A673 (cell line): Measurements from ENCODE around the gene C8A. TPM values are rescaled to one million over a fixed set of nuclear protein-coding genes. Genes with fewer than 3 reads are reported as not detected.

ENCODE experiments used
- BruUV-seq: library from RNA; stranded (reverse); fragments of 400-500 nt; replicated peaks from 2 replicates; lab custom pipeline; 2021; lab: Mats Ljungman, UMichigan
- CTCF ChIA-PET: fragments of 300-600 bp; sonication (Branson Sonifier 250); formaldehyde crosslinking; loops from one replicate; lab custom pipeline; 2022; ENCODE audit warnings: antibody characterized with exemption; lab: Charles Lee
- POLR2A ChIA-PET: fragments of 300-600 bp; sonication (Branson Sonifier 250); formaldehyde crosslinking; loops from one replicate; lab custom pipeline; 2022; ENCODE audit warnings: antibody characterized with exemption; ENCODE audit not compliant: low non-redundant PET; lab: Charles Lee
- DNase-seq: peaks from one replicate; pipeline ENCODE4 v3.0.0-alpha.2; 2015; ENCODE audit warnings: low spot score
- H3K27ac ChIP-seq: fragments of 200-600 bp; sonication (generic); 2 replicates; pipeline ENCODE4 v1.5.1; 2016; ENCODE audit warnings: mixed run types, low read depth, mild to moderate bottlenecking, mixed read lengths, antibody characterized with exemption, low read length; ENCODE audit not compliant: poor library complexity, severe bottlenecking
- H3K27me3 ChIP-seq: fragments of 200-600 bp; sonication (generic); replicated peaks from 2 replicates; pipeline ENCODE4 v1.6.1; 2017; ENCODE audit warnings: mixed run types, low read depth, mild to moderate bottlenecking, mixed read lengths, antibody characterized with exemption, low read length; ENCODE audit not compliant: insufficient read depth, poor library complexity
- H3K36me3 ChIP-seq: fragments of 200-600 bp; sonication (generic); 2 replicates; pipeline ENCODE4 v1.6.1; 2016; ENCODE audit warnings: mixed run types, mild to moderate bottlenecking, mixed read lengths, antibody characterized with exemption, low read length; ENCODE audit not compliant: insufficient read depth, poor library complexity, severe bottlenecking
- H3K4me1 ChIP-seq: fragments of 200-600 bp; sonication (generic); 2 replicates; pipeline ENCODE4 v1.6.1; 2017; ENCODE audit warnings: mixed run types, mild to moderate bottlenecking, mixed read lengths, antibody characterized with exemption, low read length; ENCODE audit not compliant: insufficient read depth, poor library complexity, severe bottlenecking
- H3K4me3 ChIP-seq: fragments of 200-600 bp; sonication (generic); 2 replicates; pipeline ENCODE4 v1.5.1; 2016; ENCODE audit warnings: low read depth, mixed run types, mild to moderate bottlenecking, mixed read lengths, low read length; ENCODE audit not compliant: poor library complexity, severe bottlenecking
- H3K9me3 ChIP-seq: fragments of 200-600 bp; sonication (generic); 2 replicates; pipeline ENCODE4 v1.6.1; 2016; ENCODE audit warnings: mixed run types, low read depth, mild to moderate bottlenecking, mixed read lengths, antibody characterized with exemption, low read length; ENCODE audit not compliant: poor library complexity, severe bottlenecking
- CTCF ChIP-seq: fragments of 300-800, 200-600 bp; sonication (generic); conservative IDR thresholded peaks from 2 replicates; pipeline ENCODE4 v1.5.1; 2017; ENCODE audit warnings: low read depth, mild to moderate bottlenecking, antibody characterized with exemption, low read length, moderate library complexity, mixed read lengths
- EZH2 ChIP-seq: fragments of 200-600 bp; sonication (generic); IDR thresholded peaks from 2 replicates; pipeline ENCODE4 v1.6.1; 2017; ENCODE audit warnings: borderline replicate concordance, low read depth, mild to moderate bottlenecking, mixed read lengths, antibody characterized with exemption, low read length; ENCODE audit not compliant: poor library complexity, severe bottlenecking
- intact Hi-C: fragments of 100-400 bp; cut with micrococcal nuclease; formaldehyde crosslinking; loops from one replicate; pipeline ENCODE4 v1.10.0; 2022; ENCODE audit not compliant: unreplicated experiment
- total RNA-seq: library from RNA; stranded (reverse); gene quantifications from 2 replicates; pipeline ENCODE4 v1.2.3, GENCODE V29; 2021

Gene C8A
- total RNA-seq, 1 experiment from 2014 or later: not detected

GRCh38 chr1:56811331-56811730 lies 43.3 kb upstream of the C8A start:
- H3K27ac ChIP-seq: no peak overlapping the region
- TF ChIP-seq EZH2 (no peak), CTCF (no peak)
- CTCF ChIA-PET: no interaction called here
- no TSS peak for BruUV-seq
- no peak for DNase-seq
- intact Hi-C loops: no loop called here
- H3K4me1 ChIP-seq: no peaks in the 10 kb centered on the region
- H3K9me3 ChIP-seq: no peaks in the 10 kb centered on the region
- POLR2A ChIA-PET: no interaction called here
- H3K36me3 ChIP-seq: no peaks in the 10 kb centered on the region
- H3K27me3 ChIP-seq: peaks cover 12% of the 10 kb centered on the region
- no peak overlapping the region for H3K4me3 ChIP-seq

- ChIA-PET CTCF (no interaction called here), POLR2A (no interaction called here)
- no peak overlapping the region for H3K27ac ChIP-seq
- no peaks in the 10 kb centered on the region for H3K9me3 ChIP-seq
- no peak for DNase-seq
- intact Hi-C loops: no loop called here
- no TSS peak for BruUV-seq
- peaks cover 12% of the 10 kb centered on the region for H3K27me3 ChIP-seq
- TF ChIP-seq CTCF (no peak), EZH2 (no peak)
- no peaks in the 10 kb centered on the region for H3K36me3 ChIP-seq
- H3K4me3 ChIP-seq: no peak overlapping the region
- no peaks in the 10 kb centered on the region for H3K4me1 ChIP-seq
Measured at GRCh38 chr1:56814205-56814604, 40.4 kb upstream of the C8A start.

GRCh38 chr1:56816264-56816663 lies 38.3 kb upstream of the C8A start:
- peaks cover 12% of the 10 kb centered on the region for H3K27me3 ChIP-seq
- DNase-seq: no peak
- no TSS peak for BruUV-seq
- H3K4me3 ChIP-seq: no peak overlapping the region
- no peaks in the 10 kb centered on the region for H3K4me1 ChIP-seq
- intact Hi-C loops: no loop called here
- H3K27ac ChIP-seq: no peak overlapping the region
- H3K36me3 ChIP-seq: no peaks in the 10 kb centered on the region
- TF ChIP-seq CTCF (no peak), EZH2 (no peak)
- POLR2A ChIA-PET: no interaction called here
- CTCF ChIA-PET: interaction anchor here (0.6 to 0.9 kb wide), 2 partner anchors 13 to 103 kb away, joined by 3 to 4 read pairs; no protein-coding TSS in a partner anchor
- no peaks in the 10 kb centered on the region for H3K9me3 ChIP-seq
